Testis (tissue), 3 donors: Measurements from ENCODE around the gene LRRC7. TPM values are rescaled to one million over a fixed set of nuclear protein-coding genes. Genes with fewer than 3 reads are reported as not detected.

Experiments used
- DNase-seq: peaks from one replicate; pipeline ENCODE4 v3.0.0-alpha.2; 2019
- H3K27ac ChIP-seq, 2 donors: fragments of 200-600 bp; sonication (generic); one replicate each; pipeline ENCODE4 v1.5.1; 2019
- H3K27me3 ChIP-seq: fragments of 200-600 bp; sonication (generic); one replicate; pipeline ENCODE4 v1.5.1; 2019
- H3K36me3 ChIP-seq: fragments of 200-600 bp; sonication (generic); one replicate; pipeline ENCODE4 v1.5.1; 2017; ENCODE audit warnings: low read depth; ENCODE audit errors: missing control alignments
- H3K4me1 ChIP-seq: fragments of 200-600 bp; sonication (generic); one replicate; pipeline ENCODE4 v1.5.1; 2019
- H3K4me3 ChIP-seq, 2 donors: fragments of 200-600 bp; sonication (generic); one replicate each; pipeline ENCODE4 v1.5.1; 2017 to 2019
- H3K9me3 ChIP-seq: fragments of 200-600 bp; sonication (generic); one replicate; pipeline ENCODE4 v1.5.1; 2017
- CTCF ChIP-seq, 3 experiments: fragments of 450-650 bp in 2 of 3; fragments of 200-600 bp in 1 of 3; sonication (generic) in 1 of 3; IDR thresholded peaks; one replicate each; pipeline ENCODE4 v1.5.1; 2016 to 2019; ENCODE audit warnings: antibody characterized with exemption in 3 of 3, mild to moderate bottlenecking in 2 of 3, moderate library complexity in 1 of 3
- POLR2A ChIP-seq: fragments of 450-650 bp; IDR thresholded peaks from one replicate; pipeline ENCODE4 v1.6.1; 2017; ENCODE audit warnings: antibody characterized with exemption, mild to moderate bottlenecking, moderate library complexity
- WGBS, 2 donors: methylation state at CpG; one replicate each; pipeline ENCODE4 v1.1.5; 2018; 5-methylcytosine and 5-hydroxymethylcytosine counted together
- intact Hi-C: fragments of 100-400 bp; cut with DNase I; formaldehyde crosslinking; loops from one replicate; pipeline ENCODE4 v1.15.1; 2023; ENCODE audit warnings: low total_unique reads
- polyA plus RNA-seq: library from polyadenylated mRNA; stranded (reverse); fragments of 350-450 nt; fragmentation: Illumina TruSeq; extraction: RNeasy Lipid Tissue Mini Kit (QIAGEN cat#74804); gene quantifications from one replicate; pipeline ENCODE4 v1.2.3, GENCODE V29; 2014; ENCODE audit warnings: low read depth, low replicate concordance; ENCODE audit not compliant: insufficient read depth
- total RNA-seq, 2 donors: library from RNA; depleted of rRNA; stranded (reverse); fragments of >200 nt; gene quantifications; one replicate each; pipeline ENCODE4 v1.2.3, GENCODE V29; 2016

LRRC7 gene
- total and polyA plus RNA-seq, 3 donors from 2014 or later = 5.2 to 8.0 (median 6.9) TPM

DNA sequence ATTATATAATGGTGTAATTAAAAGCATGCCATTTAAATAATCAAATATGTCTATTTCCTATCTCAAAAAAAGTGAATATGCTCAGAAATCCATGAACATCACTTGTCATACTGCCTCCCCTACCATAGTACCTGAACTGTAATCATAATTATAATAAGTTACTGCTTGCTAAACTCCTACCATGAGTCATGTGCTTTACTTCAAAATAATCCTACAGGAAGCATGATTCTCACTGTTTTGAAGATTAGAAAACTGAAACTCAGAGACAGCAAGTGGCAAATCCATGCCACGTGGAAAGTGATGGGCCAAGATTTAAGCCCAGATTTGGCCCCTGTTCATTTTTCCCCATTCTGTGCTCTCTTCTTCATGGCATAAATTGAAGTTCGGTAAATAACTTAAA lies 5.2 kb downstream of the LRRC7 start:
- no peaks in the 10 kb centered on the region for H3K9me3 ChIP-seq
- no peaks in the 10 kb centered on the region for H3K27me3 ChIP-seq
- H3K27ac ChIP-seq = no peak overlapping the region
- DNase-seq = no peak
- no peaks in the 10 kb centered on the region for H3K36me3 ChIP-seq
- intact Hi-C loops = no loop called here
- H3K4me3 ChIP-seq = no peak overlapping the region
- no peak for TF ChIP-seq POLR2A
- no peak for TF ChIP-seq CTCF (IDR thresholded peaks at IDR 0.05)
- no peaks in the 10 kb centered on the region for H3K4me1 ChIP-seq
- WGBS, 2 donors = 88 to 100% methylated on average over 2 of the region's 2 CpGs

GRCh38 chr1:69573911-69574310 lies 6.2 kb downstream of the LRRC7 start:
- H3K36me3 ChIP-seq = no peaks in the 10 kb centered on the region
- no peak overlapping the region for H3K27ac ChIP-seq
- intact Hi-C loops = no loop called here
- no peak for DNase-seq
- no peaks in the 10 kb centered on the region for H3K4me1 ChIP-seq
- H3K9me3 ChIP-seq = no peaks in the 10 kb centered on the region
- H3K27me3 ChIP-seq = no peaks in the 10 kb centered on the region
- 49 to 50% methylated on average over 2 of the region's 2 CpGs for WGBS, 2 donors
- H3K4me3 ChIP-seq = no peak overlapping the region
- no peak for TF ChIP-seq CTCF (IDR thresholded peaks at IDR 0.05)
- no peak for TF ChIP-seq POLR2A

DNA sequence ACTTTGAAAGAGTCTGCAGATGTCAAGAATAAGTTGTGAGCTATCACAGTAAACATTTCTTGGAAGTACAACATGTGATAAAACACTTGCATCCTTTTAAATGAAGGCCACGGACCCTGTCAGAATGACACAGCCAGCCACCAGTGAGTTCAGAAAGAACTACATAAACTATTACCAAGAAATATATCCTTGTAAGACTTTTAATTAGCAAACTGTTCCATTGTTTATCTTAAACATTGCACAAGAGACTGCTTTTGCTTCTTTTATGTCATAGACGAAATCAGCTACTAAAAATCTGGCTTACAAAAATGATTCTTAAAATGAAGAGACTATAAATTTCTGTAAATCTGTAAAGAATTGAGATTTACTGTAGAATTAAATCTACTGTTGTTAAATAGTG lies 17.9 kb downstream of the LRRC7 start:
- no peak for TF ChIP-seq CTCF (IDR thresholded peaks at IDR 0.05)
- TF ChIP-seq POLR2A = no peak
- DNase-seq = no peak
- Histone ChIP-seq H3K27ac (no peak overlapping the region), H3K9me3 (no peaks in the 10 kb centered on the region), H3K4me3 (no peak overlapping the region), H3K36me3 (no peaks in the 10 kb centered on the region), H3K27me3 (no peaks in the 10 kb centered on the region), H3K4me1 (no peaks in the 10 kb centered on the region)
- 33 to 58% methylated on average over 2 of the region's 2 CpGs for WGBS, 2 donors
- intact Hi-C loops = no loop called here

GRCh38 chr1:69587391-69587790 lies 19.7 kb downstream of the LRRC7 start:
- intact Hi-C loops = no loop called here
- WGBS, 2 donors = 58 to 65% methylated on average over 5 of the region's 5 CpGs
- no peak for TF ChIP-seq POLR2A
- no peak for TF ChIP-seq CTCF (IDR thresholded peaks at IDR 0.05)

DNA sequence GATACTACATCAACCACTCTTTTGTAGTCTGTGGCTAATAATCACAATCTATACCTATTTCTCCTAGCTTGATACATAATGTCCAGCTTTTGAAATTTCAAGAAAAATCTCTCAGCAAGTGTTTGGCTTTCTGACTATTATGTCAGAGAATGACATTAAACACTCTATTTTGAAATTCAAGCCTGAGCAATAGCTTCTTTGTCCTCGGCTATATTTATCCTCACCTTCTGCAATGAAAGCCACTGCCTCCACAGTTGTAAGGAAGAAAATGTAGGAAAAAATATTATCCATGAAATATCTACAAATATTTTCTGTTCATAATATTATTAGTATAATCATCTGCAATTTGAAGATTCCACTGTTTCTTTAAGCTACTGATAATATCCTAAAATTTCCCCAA lies 22.1 kb downstream of the LRRC7 start:
- H3K4me3 ChIP-seq = no peak overlapping the region
- DNase-seq = no peak
- no peaks in the 10 kb centered on the region for H3K9me3 ChIP-seq
- H3K36me3 ChIP-seq = no peaks in the 10 kb centered on the region
- H3K27ac ChIP-seq = no peak overlapping the region
- intact Hi-C loops = no loop called here
- no peaks in the 10 kb centered on the region for H3K4me1 ChIP-seq
- TF ChIP-seq CTCF (IDR thresholded peaks at IDR 0.05) = no peak
- no peak for TF ChIP-seq POLR2A
- 90 to 93% methylated on average over 1 of the region's 1 CpG for WGBS, 2 donors
- no peaks in the 10 kb centered on the region for H3K27me3 ChIP-seq

More at GRCh38 chr1:69587391-69587790, 19.7 kb downstream of the LRRC7 start:
- H3K4me3 ChIP-seq = no peak overlapping the region
- no peaks in the 10 kb centered on the region for H3K36me3 ChIP-seq
- no peaks in the 10 kb centered on the region for H3K27me3 ChIP-seq
- no peak overlapping the region for H3K27ac ChIP-seq
- DNase-seq = no peak
- H3K9me3 ChIP-seq = no peaks in the 10 kb centered on the region
- H3K4me1 ChIP-seq = no peaks in the 10 kb centered on the region
